ENCODE results near the gene IRAK1. TPM values are rescaled to one million over a fixed set of nuclear protein-coding genes. Genes with fewer than 3 reads are reported as not detected.

Gene IRAK1
- total and polyA plus RNA-seq, 9 of the 15 experiments (the other 6 are each of a cell fraction or from before 2014, with no cell fraction given), result 11.6 to 261 (median 91.6) TPM

- TF ChIP-seq HNRNPLL (IDR thresholded peaks at IDR 0.05; ENCODE audit: low read depth, low read length, poor library complexity, severe bottlenecking) (no peak), ARID1B (IDR thresholded peaks at IDR 0.05) (no peak), CBX8 (IDR thresholded peaks at IDR 0.05; ENCODE audit: borderline replicate concordance, extremely low read depth, low read depth, low read length, poor library complexity, severe bottlenecking) (no peak), CHD2 (IDR thresholded peaks at IDR 0.05; ENCODE audit: low read depth, low read length) (no peak), ZBTB11 (CRISPR knock-in tag; IDR thresholded peaks at IDR 0.05) (no peak), E2F6 (IDR thresholded peaks at IDR 0.05; ENCODE audit: borderline replicate concordance in 1 of 2, extremely low read depth in 1 of 2, insufficient read depth in 1 of 2, insufficient read length in 1 of 2, low read depth in 1 of 2, low read length in 1 of 2, poor library complexity in 1 of 2, severe bottlenecking in 1 of 2) (peak in 1 of 2 experiments; percentile 57), SNIP1 (IDR thresholded peaks at IDR 0.05; ENCODE audit: low read depth) (no peak), LARP7 (IDR thresholded peaks at IDR 0.05) (no peak), RBFOX2 (IDR thresholded peaks at IDR 0.05; ENCODE audit: low read depth, low read length) (peak; percentile 33; the same call in 1 of the 2 replicates), MECOM (CRISPR knock-in tag; IDR thresholded peaks at IDR 0.05) (no peak), CLOCK (CRISPR knock-in tag; IDR thresholded peaks at IDR 0.05; ENCODE audit: borderline replicate concordance) (no peak), NRF1 (conservative IDR thresholded peaks at IDR 0.05 in 1 of 2, IDR thresholded peaks at IDR 0.05 in 1 of 2) (peak in 1 of 2 experiments; percentile 41; a peak in 2 of 4 replicates), BRF1 (IDR thresholded peaks at IDR 0.05; ENCODE audit: borderline replicate concordance, extremely low read depth, insufficient read length) (no peak), TFAM (CRISPR knock-in tag; conservative IDR thresholded peaks at IDR 0.05) (no peak), BACH1 (tag; IDR thresholded peaks at IDR 0.05) (no peak), TAF9B (IDR thresholded peaks at IDR 0.05; ENCODE audit: partially characterized antibody) (no peak), TEAD4 (IDR thresholded peaks at IDR 0.05; ENCODE audit: low read length) (no peak), TEAD4 (CRISPR knock-in tag; IDR thresholded peaks at IDR 0.05; ENCODE audit: borderline replicate concordance) (no peak), GATA2 (CRISPR knock-in tag; IDR thresholded peaks at IDR 0.05) (no peak), BRD4 (IDR thresholded peaks at IDR 0.05) (no peak)
Observed at GRCh38 chrX:154019061-154019621, 561 bp downstream of the IRAK1 start (continued).
